ENCODE results near the gene TTC28. TPM values are rescaled to one million over a fixed set of nuclear protein-coding genes. Genes with fewer than 3 reads are reported as not detected.

TTC28 gene
- total RNA-seq, 1 experiment from 2014 or later = 0.12 TPM

- Histone ChIP-seq H3K4me1 (ENCODE audit: control insufficient read depth in 1 of 2, insufficient read depth in 2 of 2, low read length in 2 of 2) (no peaks in the 10 kb centered on the region), H3K9me3 (ENCODE audit: control insufficient read depth in 1 of 2, insufficient read depth in 1 of 2, low read depth in 1 of 2, low read length in 2 of 2) (no peaks in the 10 kb centered on the region), H3K27me3 (ENCODE audit: insufficient read depth, low read length) (peaks cover 62% of the 10 kb centered on the region), H2AFZ (ENCODE audit: low read depth, low read length, poor library complexity, severe bottlenecking) (no peak overlapping the region), H3K36me3 (ENCODE audit: control insufficient read depth in 1 of 2, insufficient read depth in 2 of 2, low read length in 2 of 2) (no peaks in the 10 kb centered on the region), H3K4me2 (ENCODE audit: low read length) (no peak overlapping the region), H3K9me2 (ENCODE audit: insufficient read depth) (no peaks in the 10 kb centered on the region), H3K9ac (ENCODE audit: low read length) (no peak overlapping the region), H4K20me1 (ENCODE audit: insufficient read depth) (no peaks in the 10 kb centered on the region), H3K27ac (ENCODE audit: low read depth, low read length) (no peak overlapping the region), H3K79me2 (ENCODE audit: insufficient read depth, low read length) (no peaks in the 10 kb centered on the region), H3K4me3 (replicated peaks in 1 of 2; ENCODE audit: low read depth in 1 of 2, low read length in 2 of 2) (no peak overlapping the region)
- no TSS peak for BruUV-seq (replicated peaks)
- RAD21 ChIA-PET (ENCODE audit: low non-redundant PET in 1 of 2, low total read pairs in 2 of 2, uncharacterized antibody in 2 of 2, unreplicated experiment in 2 of 2) = no interaction called here
- ATAC-seq = no peak
- POLR2A ChIA-PET = no interaction called here
- intact Hi-C loops (cut with micrococcal nuclease) = no loop called here
- CTCF ChIA-PET = no interaction called here
- TF ChIP-seq ZNF274 (IDR thresholded peaks at IDR 0.05; ENCODE audit: low read depth, low read length) (no peak), POLR2AphosphoS5 (IDR thresholded peaks at IDR 0.05; ENCODE audit: low read depth, low read length) (no peak), CTCF (IDR thresholded peaks at IDR 0.05 in 2 of 3, conservative IDR thresholded peaks at IDR 0.05 in 1 of 3; ENCODE audit: borderline replicate concordance in 1 of 3, insufficient read depth in 1 of 3, low read depth in 2 of 3, low read length in 2 of 3) (no peak)
- DNase-seq (ENCODE audit: low read depth, low spot score) = no peak
Observed at GRCh38 chr22:28406246-28406645, 273.4 kb downstream of the TTC28 start.

GRCh38 chr22:28405588-28405987, 274.1 kb downstream of the TTC28 start:
- no peak overlapping the region for H2AFZ ChIP-seq (ENCODE audit: low read depth, low read length, poor library complexity, severe bottlenecking)
- no peak for DNase-seq (ENCODE audit: low read depth, low spot score)
- BruUV-seq (replicated peaks) = no TSS peak
- CTCF ChIA-PET = no interaction called here
- no peaks in the 10 kb centered on the region for H3K36me3 ChIP-seq (ENCODE audit: control insufficient read depth in 1 of 2, insufficient read depth in 2 of 2, low read length in 2 of 2)
- no peak overlapping the region for H3K27ac ChIP-seq (ENCODE audit: low read depth, low read length)
- POLR2A ChIA-PET = no interaction called here
- H3K9me2 ChIP-seq (ENCODE audit: insufficient read depth) = no peaks in the 10 kb centered on the region
- no peaks in the 10 kb centered on the region for H3K9me3 ChIP-seq (ENCODE audit: control insufficient read depth in 1 of 2, insufficient read depth in 1 of 2, low read depth in 1 of 2, low read length in 2 of 2)
- no peaks in the 10 kb centered on the region for H3K4me1 ChIP-seq (ENCODE audit: control insufficient read depth in 1 of 2, insufficient read depth in 2 of 2, low read length in 2 of 2)
- H4K20me1 ChIP-seq (ENCODE audit: insufficient read depth) = no peaks in the 10 kb centered on the region
- intact Hi-C loops (cut with micrococcal nuclease) = no loop called here
- TF ChIP-seq CTCF (IDR thresholded peaks at IDR 0.05 in 2 of 3, conservative IDR thresholded peaks at IDR 0.05 in 1 of 3; ENCODE audit: borderline replicate concordance in 1 of 3, insufficient read depth in 1 of 3, low read depth in 2 of 3, low read length in 2 of 3) = no peak
- no peak for TF ChIP-seq JUND (IDR thresholded peaks at IDR 0.05)
- no peak for TF ChIP-seq EZH2phosphoT487 (IDR thresholded peaks at IDR 0.05; ENCODE audit: borderline replicate concordance)
- no peak for TF ChIP-seq TCF7L2 (IDR thresholded peaks at IDR 0.05; ENCODE audit: borderline replicate concordance, extremely low read depth, insufficient read depth, insufficient read length)
- TF ChIP-seq EGR1 (IDR thresholded peaks at IDR 0.05; ENCODE audit: low read depth) = no peak
- TF ChIP-seq ZFX (IDR thresholded peaks at IDR 0.05) = no peak
- TF ChIP-seq POLR2AphosphoS5 (IDR thresholded peaks at IDR 0.05; ENCODE audit: low read depth, low read length) = no peak
- no peak for TF ChIP-seq CEBPB (IDR thresholded peaks at IDR 0.05; ENCODE audit: low read depth)
- TF ChIP-seq YY1 (IDR thresholded peaks at IDR 0.05; ENCODE audit: extremely low read depth, insufficient replicate concordance, low read depth, low read length) = no peak
- no peak for ATAC-seq
- no peak overlapping the region for H3K4me3 ChIP-seq (replicated peaks in 1 of 2; ENCODE audit: low read depth in 1 of 2, low read length in 2 of 2)
- no peaks in the 10 kb centered on the region for H3K79me2 ChIP-seq (ENCODE audit: insufficient read depth, low read length)
- H3K27me3 ChIP-seq (ENCODE audit: insufficient read depth, low read length) = peaks cover 63% of the 10 kb centered on the region
- H3K9ac ChIP-seq (ENCODE audit: low read length) = no peak overlapping the region
- no peak overlapping the region for H3K4me2 ChIP-seq (ENCODE audit: low read length)
- RAD21 ChIA-PET (ENCODE audit: low non-redundant PET in 1 of 2, low total read pairs in 2 of 2, uncharacterized antibody in 2 of 2, unreplicated experiment in 2 of 2) = no interaction called here
